Chondrocyte (in vitro differentiated cells): Measurements from ENCODE around the gene EPN2. TPM values are rescaled to one million over a fixed set of nuclear protein-coding genes. Genes with fewer than 3 reads are reported as not detected.

Experiments used
- DNase-seq: peaks from one replicate; pipeline ENCODE4 v3.0.0; 2021; ENCODE audit warnings: mixed read lengths, low spot score
- H3K27ac Mint-ChIP-seq: one replicate; pipeline ENCODE4 v1.8.0; 2021; ENCODE audit warnings: mild to moderate bottlenecking, moderate library complexity, mixed read lengths; ENCODE audit not compliant: unreplicated experiment
- H3K27me3 Mint-ChIP-seq: 2 replicates; pipeline ENCODE4 v1.8.0; 2021; ENCODE audit warnings: low read depth, mixed read lengths
- H3K36me3 Mint-ChIP-seq: 2 replicates; pipeline ENCODE4 v1.8.0; 2021; ENCODE audit warnings: low read depth, mixed read lengths
- H3K4me1 Mint-ChIP-seq: 2 replicates; pipeline ENCODE4 v1.8.0; 2021; ENCODE audit warnings: low read depth, mild to moderate bottlenecking, mixed read lengths
- H3K4me3 Mint-ChIP-seq: one replicate; pipeline ENCODE4 v1.8.0; 2021; ENCODE audit warnings: mild to moderate bottlenecking, moderate library complexity, mixed read lengths; ENCODE audit not compliant: unreplicated experiment
- H3K9me3 Mint-ChIP-seq: 2 replicates; pipeline ENCODE4 v1.8.0; 2021; ENCODE audit warnings: low read depth, mixed read lengths
- CTCF ChIP-seq: fragments of 200-600 bp; sonication (generic); IDR thresholded peaks from 2 replicates; pipeline ENCODE4 v1.5.0; 2021; ENCODE audit warnings: antibody characterized with exemption, mild to moderate bottlenecking, moderate library complexity
- total RNA-seq: library from RNA; stranded (reverse); gene quantifications from 3 replicates; pipeline ENCODE4 v1.2.1, GENCODE V29; 2021

Gene EPN2
- total RNA-seq, 1 donor from 2014 or later, result 37.8 TPM

GRCh38 chr17:19270347-19270703 lies 33.2 kb downstream of the EPN2 start:
- H3K4me3 Mint-ChIP-seq, result no peak overlapping the region
- H3K27me3 Mint-ChIP-seq, result no peaks in the 10 kb centered on the region
- no peak for TF ChIP-seq CTCF
- H3K9me3 Mint-ChIP-seq, result no peaks in the 10 kb centered on the region
- no peak for DNase-seq
- peaks cover 73% of the 10 kb centered on the region for H3K4me1 Mint-ChIP-seq
- no peak overlapping the region for H3K27ac Mint-ChIP-seq
- peaks cover 2% of the 10 kb centered on the region for H3K36me3 Mint-ChIP-seq

- no peak for TF ChIP-seq CTCF
- DNase-seq, result no peak
- H3K27me3 Mint-ChIP-seq, result no peaks in the 10 kb centered on the region
- H3K36me3 Mint-ChIP-seq, result peaks cover 2% of the 10 kb centered on the region
- peak overlapping the region; percentile 89 for H3K27ac Mint-ChIP-seq
- H3K4me1 Mint-ChIP-seq, result peaks cover 69% of the 10 kb centered on the region
- H3K4me3 Mint-ChIP-seq, result no peak overlapping the region
- no peaks in the 10 kb centered on the region for H3K9me3 Mint-ChIP-seq
These were observed 33.8 kb downstream of the EPN2 start for GRCh38 chr17:19270704-19271611.

GRCh38 chr17:19271780-19272357 lies 34.7 kb downstream of the EPN2 start:
- Mint-ChIP-seq H3K4me3 (no peak overlapping the region), H3K9me3 (no peaks in the 10 kb centered on the region), H3K36me3 (peaks cover 2% of the 10 kb centered on the region), H3K27me3 (no peaks in the 10 kb centered on the region), H3K27ac (peak overlapping the region; percentile 89), H3K4me1 (peaks cover 67% of the 10 kb centered on the region)
- TF ChIP-seq CTCF, result no peak
- DNase-seq, result no peak

- H3K27me3 Mint-ChIP-seq, result no peaks in the 10 kb centered on the region
- H3K9me3 Mint-ChIP-seq, result no peaks in the 10 kb centered on the region
- no peak for TF ChIP-seq CTCF
- H3K27ac Mint-ChIP-seq, result no peak overlapping the region
- peaks cover 4% of the 10 kb centered on the region for H3K36me3 Mint-ChIP-seq
- no peak for DNase-seq
- H3K4me3 Mint-ChIP-seq, result no peak overlapping the region
- peaks cover 55% of the 10 kb centered on the region for H3K4me1 Mint-ChIP-seq
These were observed 36.6 kb downstream of the EPN2 start for GRCh38 chr17:19273731-19274130.

- peaks cover 4% of the 10 kb centered on the region for H3K36me3 Mint-ChIP-seq
- H3K4me3 Mint-ChIP-seq, result no peak overlapping the region
- no peak for DNase-seq
- H3K9me3 Mint-ChIP-seq, result no peaks in the 10 kb centered on the region
- H3K4me1 Mint-ChIP-seq, result peaks cover 49% of the 10 kb centered on the region
- H3K27me3 Mint-ChIP-seq, result no peaks in the 10 kb centered on the region
- TF ChIP-seq CTCF, result no peak
- H3K27ac Mint-ChIP-seq, result peak overlapping the region; percentile 47
These were observed 37.7 kb downstream of the EPN2 start for GRCh38 chr17:19274893-19275292.
